Effector memory CD4-positive, alpha-beta T cell (primary cell): ENCODE results near the gene TMEM178B.
"Not testable (repeated sequence)": the region's sequence is repeated elsewhere in the genome, so short reads cannot be mapped to it uniquely, and the experiment has no call there.

ENCODE experiments used
- DNase-seq, 3 donors: peaks; one replicate each; pipeline ENCODE4 v3.0.0-alpha.2; 2020
- H3K27ac ChIP-seq: 2 replicates; pipeline ENCODE4 v1.7.0; 2013; ENCODE audit warnings: mild to moderate bottlenecking, low read length, moderate library complexity; ENCODE audit not compliant: insufficient read depth, poor library complexity, severe bottlenecking
- H3K27me3 ChIP-seq: replicated peaks from 2 replicates; pipeline ENCODE4 v1.7.0; 2013; ENCODE audit warnings: mild to moderate bottlenecking, low read length; ENCODE audit not compliant: insufficient read depth, control insufficient read depth, poor library complexity, severe bottlenecking
- H3K36me3 ChIP-seq: 2 replicates; pipeline ENCODE4 v1.7.0; 2013; ENCODE audit warnings: mild to moderate bottlenecking, low read length, moderate library complexity; ENCODE audit not compliant: control insufficient read depth, insufficient read depth
- H3K4me1 ChIP-seq: 2 replicates; pipeline ENCODE4 v1.7.0; 2013; ENCODE audit warnings: low read length, mild to moderate bottlenecking; ENCODE audit not compliant: control insufficient read depth, insufficient read depth, poor library complexity, severe bottlenecking
- H3K4me3 ChIP-seq: 2 replicates; pipeline ENCODE4 v1.7.0; 2013; ENCODE audit warnings: low read length, low read depth, mild to moderate bottlenecking; ENCODE audit not compliant: insufficient read depth, poor library complexity, severe bottlenecking
- H3K9me3 ChIP-seq: 2 replicates; pipeline ENCODE4 v1.7.0; 2013; ENCODE audit warnings: mild to moderate bottlenecking, low read length, moderate library complexity; ENCODE audit not compliant: control insufficient read depth

The TMEM178B gene

DNA sequence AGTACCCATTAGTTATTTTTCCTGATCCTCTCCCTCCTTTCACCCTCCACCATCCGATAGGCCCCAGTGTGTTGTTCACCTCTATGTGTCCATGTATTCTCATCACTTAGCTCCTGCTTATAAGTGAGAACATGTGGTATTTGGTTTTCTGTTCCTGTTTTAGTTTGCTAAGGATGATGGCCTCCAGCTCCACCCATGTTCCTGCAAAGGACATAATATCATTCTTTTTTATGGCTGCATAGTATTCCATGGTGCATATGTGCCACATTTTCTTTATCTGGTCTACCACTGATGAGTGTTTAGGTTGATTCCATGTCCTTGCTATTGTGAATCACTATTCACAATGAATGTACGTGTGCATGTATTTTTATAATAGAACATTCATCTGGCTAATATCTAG, 95.3 kb downstream of the TMEM178B start:
- DNase-seq, H3K4me1 ChIP-seq, H3K9me3 ChIP-seq, H3K27ac ChIP-seq, H3K4me3 ChIP-seq, H3K27me3 ChIP-seq, H3K36me3 ChIP-seq: not testable (repeated sequence)

DNA sequence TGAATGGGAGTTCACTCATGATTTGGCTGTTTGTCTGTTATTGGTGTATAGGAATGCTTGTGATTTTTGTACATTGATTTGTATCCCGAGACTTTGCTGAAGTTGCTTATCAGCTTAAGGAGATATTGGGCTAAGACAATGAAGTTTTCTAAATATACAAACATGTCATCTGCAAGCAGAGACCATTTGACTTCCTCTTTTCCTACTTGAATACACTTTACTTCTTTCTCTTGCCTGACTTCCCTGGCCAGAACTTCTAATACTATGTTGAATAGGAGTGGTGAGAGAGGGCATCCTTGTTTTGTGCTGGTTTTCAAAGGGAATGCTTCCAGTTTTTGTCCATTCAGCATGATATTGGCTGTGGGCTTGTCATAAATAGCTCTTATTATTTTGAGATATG, 101.9 kb downstream of the TMEM178B start:
- not testable (repeated sequence) for H3K27ac ChIP-seq, DNase-seq, H3K9me3 ChIP-seq, H3K27me3 ChIP-seq, H3K36me3 ChIP-seq, H3K4me1 ChIP-seq, H3K4me3 ChIP-seq

DNA sequence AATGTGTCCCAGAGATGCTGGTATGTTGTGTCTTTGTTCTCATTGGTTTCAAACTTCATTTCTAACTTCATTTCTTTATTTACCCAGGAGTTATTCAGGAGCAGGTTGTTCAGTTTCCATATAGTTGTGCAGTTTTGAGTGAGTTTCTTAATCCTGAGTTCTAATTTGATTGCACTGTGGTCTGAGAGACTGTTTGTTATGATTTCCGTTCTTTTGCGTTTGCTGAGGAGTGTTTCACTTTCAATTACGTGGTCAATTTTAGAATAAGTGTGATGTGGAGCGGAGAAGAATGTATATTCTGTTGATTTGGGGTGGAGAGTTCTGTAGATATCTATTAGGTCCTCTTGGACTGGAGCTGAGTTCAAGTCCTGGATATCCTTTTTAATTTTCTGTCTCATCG, 103.3 kb downstream of the TMEM178B start:
- H3K4me1 ChIP-seq, H3K4me3 ChIP-seq, H3K36me3 ChIP-seq, DNase-seq, H3K9me3 ChIP-seq, H3K27me3 ChIP-seq, H3K27ac ChIP-seq: not testable (repeated sequence)

DNA sequence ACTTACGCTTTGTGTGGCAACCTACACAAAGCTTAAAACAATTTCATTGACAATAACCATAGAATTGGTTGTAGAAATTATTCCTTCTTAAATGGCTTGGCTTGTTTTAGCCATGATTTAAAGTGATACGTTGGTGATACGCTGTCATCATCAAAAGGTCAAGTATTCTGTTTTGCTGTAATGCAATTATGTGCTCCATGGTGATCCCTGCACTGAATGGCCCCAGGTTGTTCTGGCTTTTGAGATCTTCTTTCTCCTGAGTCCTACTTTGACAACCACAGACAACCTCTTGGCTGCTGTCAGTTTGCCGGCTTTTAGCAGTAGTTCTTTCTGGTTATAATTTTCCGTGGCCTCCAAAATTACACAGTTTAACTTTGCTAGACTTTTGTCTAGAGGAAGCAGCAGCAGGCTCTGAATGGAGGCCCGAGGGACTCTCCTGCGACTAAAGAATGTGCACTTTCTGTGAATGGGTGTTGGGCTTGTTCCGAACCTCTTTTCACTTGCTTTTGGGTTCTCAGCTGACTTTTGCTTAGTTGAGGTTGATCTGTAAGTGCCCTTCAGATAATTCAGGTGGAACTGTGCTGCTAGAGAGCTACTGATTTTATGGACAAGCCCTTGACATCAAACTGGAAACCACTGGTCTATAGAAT, 104.7 kb downstream of the TMEM178B start:
- Histone ChIP-seq H3K4me3 (no peak overlapping the region), H3K9me3 (no peaks in the 10 kb centered on the region), H3K27me3 (no peaks in the 10 kb centered on the region), H3K27ac (no peak overlapping the region), H3K4me1 (no peaks in the 10 kb centered on the region), H3K36me3 (no peaks in the 10 kb centered on the region)
- no peak for DNase-seq

DNA sequence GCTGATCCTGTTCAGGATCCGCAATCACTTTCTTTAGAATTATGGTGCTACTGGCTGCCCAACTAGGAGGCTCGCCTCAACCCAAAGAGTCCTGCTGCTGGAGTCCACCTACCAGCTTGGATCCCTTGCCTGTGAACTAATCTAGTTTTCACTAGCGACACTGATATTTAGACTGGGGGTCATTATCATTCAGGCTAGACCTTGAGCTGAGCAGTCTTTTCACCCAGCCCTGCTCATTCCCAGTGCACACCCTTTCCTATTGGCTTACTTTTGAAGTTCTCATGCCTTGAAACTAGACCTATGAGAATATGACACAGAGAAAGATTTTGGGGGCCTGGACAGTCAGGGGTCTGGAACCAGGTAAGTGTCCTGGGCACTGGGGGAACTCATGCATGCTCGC, 107.9 kb downstream of the TMEM178B start:
- DNase-seq = no peak
- Histone ChIP-seq H3K27me3 (no peaks in the 10 kb centered on the region), H3K4me1 (no peaks in the 10 kb centered on the region), H3K4me3 (no peak overlapping the region), H3K9me3 (no peaks in the 10 kb centered on the region), H3K36me3 (no peaks in the 10 kb centered on the region), H3K27ac (no peak overlapping the region)

DNA sequence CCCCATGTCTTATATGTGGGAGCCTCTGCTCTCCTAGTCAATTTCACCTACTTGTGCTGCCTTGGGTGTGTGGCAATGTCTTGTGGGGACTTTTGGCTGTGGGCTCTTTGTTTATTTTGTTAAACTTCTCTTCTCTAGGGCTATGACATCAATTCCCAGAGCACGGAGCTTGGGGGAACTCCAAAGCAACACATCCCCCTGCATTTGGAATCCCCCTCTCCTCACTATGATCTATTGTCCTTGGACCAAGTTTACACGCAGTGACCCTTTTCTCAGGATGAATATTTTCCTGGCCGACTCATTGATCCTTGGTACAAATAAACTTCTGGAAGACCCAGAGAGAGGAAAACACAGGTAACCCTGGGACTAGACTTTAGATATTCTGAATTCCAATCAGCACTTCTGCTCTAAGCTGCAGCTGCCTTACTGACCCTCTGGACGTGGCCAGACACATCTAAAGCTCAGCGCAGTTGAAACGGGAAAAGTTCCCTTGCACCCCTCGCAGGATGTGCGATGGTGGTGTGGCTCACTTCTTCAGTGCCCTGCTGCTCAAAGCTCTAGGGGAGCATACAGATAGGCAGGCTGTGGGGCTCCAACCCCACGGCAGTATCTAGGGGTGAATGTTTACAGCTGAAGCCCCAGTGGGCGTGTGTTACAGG, 110.8 kb downstream of the TMEM178B start:
- no peaks in the 10 kb centered on the region for H3K36me3 ChIP-seq
- H3K4me1 ChIP-seq = no peaks in the 10 kb centered on the region
- no peaks in the 10 kb centered on the region for H3K27me3 ChIP-seq
- DNase-seq = no peak
- no peak overlapping the region for H3K4me3 ChIP-seq
- H3K27ac ChIP-seq = no peak overlapping the region
- no peaks in the 10 kb centered on the region for H3K9me3 ChIP-seq

DNA sequence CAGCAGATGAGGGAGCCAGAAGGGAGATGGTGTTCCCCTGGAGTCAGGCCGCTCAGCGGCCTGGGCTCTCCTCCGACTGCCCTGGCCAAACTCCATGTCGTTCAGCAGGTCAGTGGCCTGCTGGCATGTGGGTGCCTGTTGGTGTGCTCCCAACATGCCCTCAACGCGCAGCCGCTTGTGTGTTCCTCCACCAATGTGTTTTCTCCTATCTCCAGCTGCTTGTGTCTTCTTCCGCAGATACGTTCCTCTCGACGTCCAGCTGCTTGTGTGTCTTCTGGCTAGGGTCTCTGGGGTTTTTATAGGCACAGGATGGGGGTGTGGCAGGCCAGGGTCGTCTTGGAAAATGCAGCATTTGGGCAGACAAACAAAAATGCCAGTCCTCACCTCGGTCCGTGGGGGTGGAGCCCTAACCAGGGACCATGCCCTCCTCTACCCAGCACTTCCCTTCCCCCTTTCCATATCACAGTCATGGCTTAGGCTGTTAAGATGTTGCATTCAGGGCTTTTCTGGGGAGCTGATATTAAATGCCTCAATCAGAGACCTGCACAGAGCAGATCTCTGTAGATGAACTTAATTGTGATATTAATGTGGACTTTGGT, 111.6 kb downstream of the TMEM178B start:
- Histone ChIP-seq H3K4me3 (no peak overlapping the region), H3K9me3 (no peaks in the 10 kb centered on the region), H3K27me3 (no peaks in the 10 kb centered on the region), H3K36me3 (no peaks in the 10 kb centered on the region), H3K4me1 (no peaks in the 10 kb centered on the region), H3K27ac (no peak overlapping the region)
- DNase-seq = no peak

DNA sequence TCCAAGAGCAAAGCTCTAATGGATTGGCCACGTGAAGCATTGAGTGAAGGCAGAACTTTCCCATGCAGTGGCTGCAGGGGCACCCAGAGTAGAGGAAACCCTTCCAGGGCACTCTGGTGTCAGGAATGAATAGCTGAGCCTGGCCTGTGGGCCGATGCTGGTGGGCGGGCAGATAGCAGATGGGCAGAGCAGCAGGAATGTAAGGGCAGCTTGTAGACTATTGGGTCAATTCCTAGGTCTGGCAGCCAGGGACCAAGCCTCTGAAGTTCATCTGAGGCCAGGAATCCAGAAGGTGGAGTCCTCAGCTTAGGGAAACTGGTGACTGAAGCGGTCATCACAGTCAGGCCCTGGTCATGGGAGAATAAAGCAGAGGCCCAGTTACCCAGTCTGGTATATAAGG, 115.4 kb downstream of the TMEM178B start:
- no peak overlapping the region for H3K27ac ChIP-seq
- H3K4me3 ChIP-seq = no peak overlapping the region
- DNase-seq = no peak
- no peaks in the 10 kb centered on the region for H3K4me1 ChIP-seq
- H3K9me3 ChIP-seq = no peaks in the 10 kb centered on the region
- no peaks in the 10 kb centered on the region for H3K36me3 ChIP-seq
- H3K27me3 ChIP-seq = no peaks in the 10 kb centered on the region

DNA sequence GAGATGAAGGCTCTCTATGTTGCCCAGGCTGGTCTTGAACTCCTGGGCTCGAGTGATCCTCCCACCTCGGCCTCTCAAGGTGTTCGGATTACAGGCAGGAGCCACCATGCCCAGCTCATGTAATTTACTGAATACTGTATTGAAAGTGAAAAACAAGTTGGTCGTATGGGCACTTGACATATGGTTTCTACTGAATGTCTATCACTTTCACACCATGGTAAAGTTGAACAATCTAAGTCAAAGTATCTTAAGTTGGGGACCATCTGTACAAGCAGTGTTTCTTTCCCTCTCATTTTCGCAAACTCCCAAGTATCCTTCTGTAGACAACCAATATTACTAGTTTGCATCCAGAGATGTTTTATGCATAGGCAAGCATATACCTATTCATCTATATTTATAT, 116.6 kb downstream of the TMEM178B start:
- no peaks in the 10 kb centered on the region for H3K9me3 ChIP-seq
- DNase-seq = no peak
- no peaks in the 10 kb centered on the region for H3K27me3 ChIP-seq
- H3K27ac ChIP-seq = no peak overlapping the region
- H3K4me1 ChIP-seq = no peaks in the 10 kb centered on the region
- no peaks in the 10 kb centered on the region for H3K36me3 ChIP-seq
- no peak overlapping the region for H3K4me3 ChIP-seq

DNA sequence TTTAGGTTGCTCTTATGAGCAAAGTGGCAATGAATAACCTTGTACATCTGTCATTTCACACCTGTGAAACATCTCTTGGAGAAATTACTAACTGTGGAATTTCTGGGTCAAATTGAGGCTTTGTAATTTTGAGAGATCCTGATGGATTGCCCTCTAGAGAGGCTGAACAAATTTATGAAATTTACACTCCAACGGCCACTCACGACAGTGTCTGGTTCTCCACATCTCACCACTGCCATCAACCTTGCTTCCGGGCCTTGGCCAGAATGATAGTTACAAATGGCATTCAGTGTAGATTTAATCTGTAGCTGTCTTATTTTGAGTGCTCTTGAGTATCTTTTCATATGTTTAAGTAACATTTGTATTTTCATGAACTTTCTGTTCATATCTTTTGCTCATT, 117.4 kb downstream of the TMEM178B start:
- Histone ChIP-seq H3K9me3 (no peaks in the 10 kb centered on the region), H3K4me1 (no peaks in the 10 kb centered on the region), H3K27me3 (no peaks in the 10 kb centered on the region), H3K4me3 (no peak overlapping the region), H3K36me3 (no peaks in the 10 kb centered on the region), H3K27ac (no peak overlapping the region)
- no peak for DNase-seq
